Activated CD4-positive, alpha-beta memory T cell treated with anti-CD3 and anti-CD28 coated beads for 36 hours (primary cell): Measurements from ENCODE around the gene UBE2G1. TPM values are rescaled to one million over a fixed set of nuclear protein-coding genes. Genes with fewer than 3 reads are reported as not detected.

Source experiments
- CTCF ChIA-PET: fragments of 350-600 bp; sonication (Branson Sonifier 250); formaldehyde crosslinking; loops from one replicate; lab custom pipeline; 2021; ENCODE audit warnings: antibody characterized with exemption, inconsistent platforms; lab: Charles Lee
- POLR2A ChIA-PET: fragments of 350-600 bp; sonication (Branson Sonifier 250); formaldehyde crosslinking; loops from one replicate; lab custom pipeline; 2021; ENCODE audit warnings: antibody characterized with exemption; lab: Charles Lee
- DNase-seq: peaks from one replicate; pipeline ENCODE4 v3.0.0-alpha.2; 2020
- H3K27ac Mint-ChIP-seq: one replicate; pipeline ENCODE4 v1.8.0; 2021; ENCODE audit warnings: mixed read lengths
- H3K27me3 Mint-ChIP-seq: one replicate; pipeline ENCODE4 v1.8.0; 2021; ENCODE audit warnings: mixed read lengths
- H3K36me3 Mint-ChIP-seq: one replicate; pipeline ENCODE4 v1.8.0; 2021; ENCODE audit warnings: mixed read lengths
- H3K4me1 Mint-ChIP-seq: one replicate; pipeline ENCODE4 v1.8.0; 2021; ENCODE audit warnings: low read depth, mixed read lengths
- H3K4me3 Mint-ChIP-seq: one replicate; pipeline ENCODE4 v1.8.0; 2021; ENCODE audit warnings: mild to moderate bottlenecking, mixed read lengths
- H3K9me3 Mint-ChIP-seq: one replicate; pipeline ENCODE4 v1.8.0; 2021; ENCODE audit warnings: mixed read lengths
- intact Hi-C: fragments of 100-400 bp; cut with micrococcal nuclease; formaldehyde crosslinking; loops from one replicate; pipeline ENCODE4 v1.15.1; 2023
- total RNA-seq, 2 experiments: library from RNA; stranded (reverse); gene quantifications; one replicate each; pipeline ENCODE4 v1.2.3, GENCODE V29; 2021

Gene UBE2G1
- total RNA-seq, 2 experiments from 2014 or later, result 54.4 to 57.6 TPM

- peaks cover 3% of the 10 kb centered on the region for H3K36me3 Mint-ChIP-seq
- no peaks in the 10 kb centered on the region for H3K27me3 Mint-ChIP-seq
- H3K27ac Mint-ChIP-seq, result peak overlapping the region; percentile 73
- CTCF ChIA-PET, result interaction anchor here (0.7 kb wide), 1 partner anchor 45 kb away, joined by 3 read pairs; no protein-coding TSS in a partner anchor
- H3K4me3 Mint-ChIP-seq, result no peak overlapping the region
- intact Hi-C loops, result no loop called here
- POLR2A ChIA-PET, result no interaction called here
- no peaks in the 10 kb centered on the region for H3K9me3 Mint-ChIP-seq
- no peak for DNase-seq
- H3K4me1 Mint-ChIP-seq, result peaks cover 67% of the 10 kb centered on the region
Measured at GRCh38 chr17:4313221-4314114, 53.0 kb downstream of the UBE2G1 start.

- H3K9me3 Mint-ChIP-seq, result no peaks in the 10 kb centered on the region
Measured at GRCh38 chr17:4310354-4311060, 56.0 kb downstream of the UBE2G1 start.

GRCh38 chr17:4309897-4310296 lies 56.6 kb downstream of the UBE2G1 start:
- intact Hi-C loops, result no loop called here
- Mint-ChIP-seq H3K4me3 (no peak overlapping the region), H3K4me1 (peaks cover 60% of the 10 kb centered on the region), H3K36me3 (peaks cover 3% of the 10 kb centered on the region), H3K27ac (no peak overlapping the region), H3K27me3 (no peaks in the 10 kb centered on the region), H3K9me3 (no peaks in the 10 kb centered on the region)
- POLR2A ChIA-PET, result no interaction called here
- CTCF ChIA-PET, result no interaction called here
- DNase-seq, result no peak

More at GRCh38 chr17:4310354-4311060, 56.0 kb downstream of the UBE2G1 start:
- ChIA-PET CTCF (interaction anchor here (0.6 kb wide), 1 partner anchor 106 kb away, joined by 3 read pairs; no protein-coding TSS in a partner anchor), POLR2A (no interaction called here)
- Mint-ChIP-seq H3K36me3 (peaks cover 1% of the 10 kb centered on the region), H3K27ac (no peak overlapping the region), H3K4me1 (peaks cover 61% of the 10 kb centered on the region), H3K27me3 (no peaks in the 10 kb centered on the region), H3K4me3 (no peak overlapping the region)
- no peak for DNase-seq
- intact Hi-C loops, result no loop called here

- H3K9me3 Mint-ChIP-seq, result no peaks in the 10 kb centered on the region
- no peak overlapping the region for H3K4me3 Mint-ChIP-seq
- peaks cover 10% of the 10 kb centered on the region for H3K36me3 Mint-ChIP-seq
- peaks cover 41% of the 10 kb centered on the region for H3K4me1 Mint-ChIP-seq
- no peak overlapping the region for H3K27ac Mint-ChIP-seq
- CTCF ChIA-PET, result interaction anchor here (1.0 kb wide), 1 partner anchor 102 kb away, joined by 3 read pairs; no protein-coding TSS in a partner anchor
- no peaks in the 10 kb centered on the region for H3K27me3 Mint-ChIP-seq
- POLR2A ChIA-PET, result no interaction called here
- intact Hi-C loops, result no loop called here
- DNase-seq, result no peak
Measured at GRCh38 chr17:4307179-4307930, 59.1 kb downstream of the UBE2G1 start.

GRCh38 chr17:4305224-4305623 lies 61.3 kb downstream of the UBE2G1 start:
- CTCF ChIA-PET, result interaction anchor here (0.7 to 1.9 kb wide), 7 partner anchors 16 to 101 kb away, joined by 3 to 11 read pairs (median 3); no protein-coding TSS in a partner anchor
- peaks cover 24% of the 10 kb centered on the region for H3K4me1 Mint-ChIP-seq
- intact Hi-C loops, result no loop called here
- POLR2A ChIA-PET, result no interaction called here
- no peaks in the 10 kb centered on the region for H3K9me3 Mint-ChIP-seq
- H3K27ac Mint-ChIP-seq, result no peak overlapping the region
- peaks cover 19% of the 10 kb centered on the region for H3K36me3 Mint-ChIP-seq
- no peaks in the 10 kb centered on the region for H3K27me3 Mint-ChIP-seq
- H3K4me3 Mint-ChIP-seq, result no peak overlapping the region
- no peak for DNase-seq

GRCh38 chr17:4304417-4305027 lies 62.0 kb downstream of the UBE2G1 start:
- ChIA-PET CTCF (interaction anchor here (0.6 to 2.2 kb wide), 16 partner anchors 16 to 155 kb away, joined by 3 to 11 read pairs (median 3); no protein-coding TSS in a partner anchor), POLR2A (no interaction called here)
- peaks cover 19% of the 10 kb centered on the region for H3K36me3 Mint-ChIP-seq
- no peaks in the 10 kb centered on the region for H3K9me3 Mint-ChIP-seq
- DNase-seq, result peak; percentile 46
- H3K27me3 Mint-ChIP-seq, result no peaks in the 10 kb centered on the region
- intact Hi-C loops, result loop anchor here (5.0 kb wide), 1 partner anchor 87 kb away; no protein-coding TSS in a partner anchor
- peaks cover 17% of the 10 kb centered on the region for H3K4me1 Mint-ChIP-seq
- H3K4me3 Mint-ChIP-seq, result no peak overlapping the region
- no peak overlapping the region for H3K27ac Mint-ChIP-seq

- Mint-ChIP-seq H3K36me3 (peaks cover 22% of the 10 kb centered on the region), H3K4me1 (peaks cover 10% of the 10 kb centered on the region), H3K4me3 (no peak overlapping the region), H3K27me3 (no peaks in the 10 kb centered on the region), H3K27ac (no peak overlapping the region), H3K9me3 (no peaks in the 10 kb centered on the region)
- CTCF ChIA-PET, result no interaction called here
- no peak for DNase-seq
- intact Hi-C loops, result loop anchor here (5.0 kb wide), 1 partner anchor 84 kb away; no protein-coding TSS in a partner anchor
- POLR2A ChIA-PET, result no interaction called here
Measured at GRCh38 chr17:4301066-4301465, 65.4 kb downstream of the UBE2G1 start.

- Mint-ChIP-seq H3K4me3 (no peak overlapping the region), H3K27ac (no peak overlapping the region), H3K4me1 (peaks cover 10% of the 10 kb centered on the region), H3K9me3 (no peaks in the 10 kb centered on the region), H3K27me3 (no peaks in the 10 kb centered on the region), H3K36me3 (peaks cover 16% of the 10 kb centered on the region)
- DNase-seq, result no peak
- CTCF ChIA-PET, result interaction anchor here (0.6 to 1.1 kb wide), 5 partner anchors 9 to 129 kb away, joined by 3 to 4 read pairs (median 3); no protein-coding TSS in a partner anchor
- intact Hi-C loops, result no loop called here
- POLR2A ChIA-PET, result no interaction called here
Measured at GRCh38 chr17:4297351-4297750, 69.1 kb downstream of the UBE2G1 start.

- peaks cover 7% of the 10 kb centered on the region for H3K36me3 Mint-ChIP-seq
- H3K27ac Mint-ChIP-seq, result no peak overlapping the region
- CTCF ChIA-PET, result no interaction called here
- H3K27me3 Mint-ChIP-seq, result no peaks in the 10 kb centered on the region
- DNase-seq, result no peak
- POLR2A ChIA-PET, result no interaction called here
- intact Hi-C loops, result no loop called here
- H3K4me3 Mint-ChIP-seq, result no peak overlapping the region
- H3K4me1 Mint-ChIP-seq, result peaks cover 10% of the 10 kb centered on the region
- H3K9me3 Mint-ChIP-seq, result no peaks in the 10 kb centered on the region
Measured at GRCh38 chr17:4295686-4296085, 70.8 kb downstream of the UBE2G1 start.

- ChIA-PET POLR2A (no interaction called here), CTCF (interaction anchor here (1.3 kb wide), 1 partner anchor 94 kb away, joined by 4 read pairs; no protein-coding TSS in a partner anchor)
- Mint-ChIP-seq H3K9me3 (no peaks in the 10 kb centered on the region), H3K27ac (no peak overlapping the region), H3K4me3 (no peak overlapping the region), H3K27me3 (no peaks in the 10 kb centered on the region), H3K36me3 (peaks cover 10% of the 10 kb centered on the region), H3K4me1 (peaks cover 10% of the 10 kb centered on the region)
- intact Hi-C loops, result no loop called here
- DNase-seq, result no peak
Measured at GRCh38 chr17:4293572-4293971, 72.9 kb downstream of the UBE2G1 start.

- ChIA-PET POLR2A (no interaction called here), CTCF (interaction anchor here (1.7 kb wide), 1 partner anchor 17 kb away, joined by 7 read pairs; no protein-coding TSS in a partner anchor)
- Mint-ChIP-seq H3K36me3 (peaks cover 8% of the 10 kb centered on the region), H3K27me3 (no peaks in the 10 kb centered on the region), H3K27ac (no peak overlapping the region), H3K4me3 (no peak overlapping the region), H3K4me1 (no peaks in the 10 kb centered on the region), H3K9me3 (no peaks in the 10 kb centered on the region)
- intact Hi-C loops, result no loop called here
- no peak for DNase-seq
Measured at GRCh38 chr17:4287710-4288109, 78.8 kb downstream of the UBE2G1 start.
